Kidney epithelial cell (primary cell): Measurements from ENCODE around the gene NFATC1. TPM values are rescaled to one million over a fixed set of nuclear protein-coding genes. Genes with fewer than 3 reads are reported as not detected.

Experiments used
- DNase-seq: peaks from one replicate; pipeline ENCODE4 v3.0.0-alpha.2; 2010; ENCODE audit warnings: low read depth
- H3K27me3 ChIP-seq: 2 replicates; pipeline ENCODE4 v1.6.0; 2011; ENCODE audit warnings: low read length; ENCODE audit not compliant: control insufficient read depth, insufficient read depth
- H3K36me3 ChIP-seq: 2 replicates; pipeline ENCODE4 v1.5.1; 2011; ENCODE audit warnings: low read length; ENCODE audit not compliant: control insufficient read depth, insufficient read depth
- H3K4me3 ChIP-seq: 2 replicates; pipeline ENCODE4 v1.5.1; 2011; ENCODE audit warnings: low read depth, mild to moderate bottlenecking, control low read depth, low read length
- total RNA-seq: library from RNA; depleted of rRNA; stranded (reverse); fragments of >200 nt; gene quantifications from 2 replicates; pipeline ENCODE4 v1.2.3, GENCODE V29; 2015
- TF ChIP-seq, protein P1 (sequence below): IDR thresholded peaks from 2 replicates; pipeline ENCODE4 v1.5.1; 2011; ENCODE audit warnings: mild to moderate bottlenecking, moderate library complexity, low read length, control low read depth, inconsistent platforms; ENCODE audit not compliant: insufficient read depth, poor library complexity, severe bottlenecking

The NFATC1 gene
- total RNA-seq, 1 donor from 2014 or later = 2.7 TPM

- peaks cover 2% of the 10 kb centered on the region for H3K27me3 ChIP-seq
- H3K4me3 ChIP-seq = no peak overlapping the region
- DNase-seq = no peak
- TF ChIP-seq, protein P1, sequence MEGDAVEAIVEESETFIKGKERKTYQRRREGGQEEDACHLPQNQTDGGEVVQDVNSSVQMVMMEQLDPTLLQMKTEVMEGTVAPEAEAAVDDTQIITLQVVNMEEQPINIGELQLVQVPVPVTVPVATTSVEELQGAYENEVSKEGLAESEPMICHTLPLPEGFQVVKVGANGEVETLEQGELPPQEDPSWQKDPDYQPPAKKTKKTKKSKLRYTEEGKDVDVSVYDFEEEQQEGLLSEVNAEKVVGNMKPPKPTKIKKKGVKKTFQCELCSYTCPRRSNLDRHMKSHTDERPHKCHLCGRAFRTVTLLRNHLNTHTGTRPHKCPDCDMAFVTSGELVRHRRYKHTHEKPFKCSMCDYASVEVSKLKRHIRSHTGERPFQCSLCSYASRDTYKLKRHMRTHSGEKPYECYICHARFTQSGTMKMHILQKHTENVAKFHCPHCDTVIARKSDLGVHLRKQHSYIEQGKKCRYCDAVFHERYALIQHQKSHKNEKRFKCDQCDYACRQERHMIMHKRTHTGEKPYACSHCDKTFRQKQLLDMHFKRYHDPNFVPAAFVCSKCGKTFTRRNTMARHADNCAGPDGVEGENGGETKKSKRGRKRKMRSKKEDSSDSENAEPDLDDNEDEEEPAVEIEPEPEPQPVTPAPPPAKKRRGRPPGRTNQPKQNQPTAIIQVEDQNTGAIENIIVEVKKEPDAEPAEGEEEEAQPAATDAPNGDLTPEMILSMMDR = no peak
- H3K36me3 ChIP-seq = no peaks in the 10 kb centered on the region
Measured at GRCh38 chr18:79418642-79419041, 22.9 kb downstream of the NFATC1 start.

DNA sequence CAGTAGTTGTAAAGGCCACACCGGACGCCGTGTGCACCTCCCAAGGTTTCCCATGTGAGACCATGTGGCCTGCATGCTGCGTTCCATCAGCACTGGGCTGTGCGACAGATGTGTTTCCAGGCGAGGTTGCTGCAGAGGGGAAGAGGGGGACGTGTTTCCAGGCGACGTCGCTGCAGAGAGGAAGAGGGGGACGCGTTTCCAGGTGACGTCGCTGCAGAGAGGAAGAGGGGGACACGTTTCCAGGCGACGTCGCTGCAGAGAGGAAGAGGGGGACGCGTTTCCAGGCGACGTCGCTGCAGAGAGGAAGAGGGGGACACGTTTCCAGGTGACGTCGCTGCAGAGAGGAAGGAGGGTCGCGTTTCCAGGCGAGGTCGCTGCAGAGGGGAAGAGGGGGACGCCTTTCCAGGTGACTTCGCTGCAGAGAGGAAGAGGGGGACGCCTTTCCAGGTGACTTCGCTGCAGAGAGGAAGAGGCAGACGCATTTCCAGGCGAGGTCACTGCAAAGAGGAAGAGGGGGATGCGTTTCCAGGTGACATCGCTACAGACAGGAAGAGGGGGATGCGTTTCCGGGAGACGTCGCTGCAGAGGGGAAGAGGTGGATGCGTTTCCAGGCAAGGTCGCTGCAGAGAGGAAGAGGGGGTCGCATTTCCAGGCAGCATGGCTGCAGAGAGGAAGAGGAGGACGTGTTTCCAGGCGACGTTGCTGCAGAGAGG is 24.5 kb downstream of the NFATC1 start:
- H3K4me3 ChIP-seq = no peak overlapping the region
- peaks cover 2% of the 10 kb centered on the region for H3K27me3 ChIP-seq
- no peaks in the 10 kb centered on the region for H3K36me3 ChIP-seq
- no peak for DNase-seq
- TF ChIP-seq, protein P1 = no peak

GRCh38 chr18:79421275-79421857 is 25.6 kb downstream of the NFATC1 start:
- H3K4me3 ChIP-seq = no peak overlapping the region
- H3K27me3 ChIP-seq = peaks cover 2% of the 10 kb centered on the region
- H3K36me3 ChIP-seq = no peaks in the 10 kb centered on the region
- TF ChIP-seq, protein P1 = no peak
- no peak for DNase-seq

GRCh38 chr18:79422022-79422782 is 26.5 kb downstream of the NFATC1 start:
- Histone ChIP-seq H3K4me3 (no peak overlapping the region), H3K36me3 (no peaks in the 10 kb centered on the region), H3K27me3 (no peaks in the 10 kb centered on the region)
- TF ChIP-seq, protein P1 = no peak
- no peak for DNase-seq

DNA sequence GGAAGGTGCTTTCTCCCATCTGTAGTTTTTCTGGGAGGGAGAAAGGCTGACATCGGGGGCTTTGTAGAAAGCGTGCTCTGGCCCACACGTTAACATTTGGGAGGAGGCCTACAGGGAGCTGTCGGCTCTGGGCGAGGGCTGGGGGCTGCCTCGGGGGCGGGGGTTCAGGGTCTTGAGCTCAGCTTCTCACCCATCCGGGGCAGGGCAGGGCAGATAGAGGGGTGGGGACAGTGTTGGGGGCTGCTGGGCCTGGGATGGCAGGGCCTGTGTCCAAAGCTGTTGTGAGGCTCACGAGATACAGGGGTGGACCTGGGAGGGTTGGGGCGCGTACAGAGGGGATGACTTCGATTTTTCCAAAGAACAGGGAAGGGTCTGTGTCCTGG is 27.0 kb downstream of the NFATC1 start:
- TF ChIP-seq, protein P1 = no peak
- Histone ChIP-seq H3K4me3 (no peak overlapping the region), H3K36me3 (no peaks in the 10 kb centered on the region), H3K27me3 (no peaks in the 10 kb centered on the region)
- DNase-seq = no peak
